T-helper 2 cell (primary cell): ENCODE data around the gene RXFP3.

ENCODE experiments used
- DNase-seq, 5 experiments: peaks; one replicate each; pipeline versions ENCODE4 v3.0.0 to v3.0.0-alpha.2; 2012 to 2022

RXFP3 gene

DNA sequence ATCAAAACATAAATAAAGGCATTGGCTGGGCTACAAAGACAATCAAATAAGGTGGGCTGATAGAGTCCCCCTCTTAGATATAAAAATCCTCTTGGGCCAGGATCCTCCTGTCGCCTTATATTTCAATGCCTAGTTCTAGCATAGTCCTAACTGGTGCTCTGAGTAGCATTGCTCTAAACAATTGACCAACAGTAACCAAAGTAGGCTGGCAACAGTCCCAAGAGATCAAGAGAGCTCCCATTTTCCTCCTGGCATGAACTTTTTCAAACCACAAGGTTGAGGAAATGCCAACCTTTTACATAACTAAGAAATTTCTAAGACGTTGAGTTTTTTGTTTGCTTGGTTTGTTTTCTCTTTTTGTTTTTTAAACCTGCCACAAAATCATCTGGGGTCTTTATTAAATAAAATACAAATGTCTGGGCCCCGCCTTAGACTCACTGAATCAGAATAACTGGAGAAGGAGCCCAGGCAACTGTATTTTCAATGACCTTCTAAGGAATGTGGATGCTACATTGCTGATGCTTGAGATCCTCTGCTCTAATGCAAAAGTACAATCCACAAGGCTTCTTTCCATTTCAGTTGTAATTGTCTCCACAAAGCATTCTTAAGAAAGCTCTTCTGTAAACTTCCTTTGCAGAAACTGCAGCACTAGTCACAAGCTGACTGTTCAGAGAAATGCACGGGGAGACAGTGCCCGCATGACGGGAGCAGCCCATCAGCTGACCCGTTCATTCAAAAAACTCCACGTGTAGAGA, 45.4 kb downstream of the RXFP3 start:
- DNase-seq = no peak

DNA sequence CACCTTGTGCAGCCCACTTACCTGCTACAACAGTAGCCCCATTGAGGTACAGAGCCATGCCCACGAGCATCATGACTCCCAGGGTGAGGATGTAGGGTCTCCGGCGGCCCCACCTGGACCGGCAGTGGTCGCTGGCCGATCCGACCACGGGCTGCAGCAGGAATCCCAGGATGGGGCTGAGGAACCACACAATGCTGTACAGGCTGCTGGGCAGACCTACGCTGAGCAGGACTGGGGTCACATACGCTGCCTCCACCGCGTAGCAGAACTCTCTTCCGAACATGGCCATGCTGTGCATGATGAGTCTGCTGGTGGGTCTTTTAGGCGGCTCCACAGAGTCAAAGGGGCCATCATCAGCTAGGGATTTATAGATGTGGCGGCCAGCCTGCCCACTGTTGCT, 48.0 kb downstream of the RXFP3 start:
- no peak for DNase-seq

DNA sequence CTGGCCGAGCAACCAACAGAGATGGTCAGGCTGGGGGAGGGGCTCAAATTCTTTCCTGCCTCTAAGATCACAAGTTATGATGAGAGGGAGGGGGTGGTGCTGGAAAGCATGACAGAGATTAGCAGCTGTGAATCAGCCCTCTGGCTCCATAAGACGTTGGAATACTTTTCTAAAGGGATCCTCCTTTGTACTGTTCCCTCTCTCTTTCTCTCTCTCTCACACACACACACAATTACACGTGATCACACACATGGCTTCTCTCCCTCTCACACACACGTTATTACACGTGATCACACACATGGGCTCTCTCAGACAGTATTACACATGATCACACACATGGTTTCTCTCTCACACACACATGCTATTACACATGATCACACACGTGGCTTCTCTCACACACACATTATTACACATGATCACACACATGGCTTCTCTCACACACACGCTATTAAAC, 48.5 kb downstream of the RXFP3 start, which contains the start of gene SLC45A2:
TSS of gene SLC45A2 (minus strand) at position 23 of the 454 bp plus-strand sequence. CDS start 110 bp downstream, outside the sequence.
- DNase-seq = no peak

DNA sequence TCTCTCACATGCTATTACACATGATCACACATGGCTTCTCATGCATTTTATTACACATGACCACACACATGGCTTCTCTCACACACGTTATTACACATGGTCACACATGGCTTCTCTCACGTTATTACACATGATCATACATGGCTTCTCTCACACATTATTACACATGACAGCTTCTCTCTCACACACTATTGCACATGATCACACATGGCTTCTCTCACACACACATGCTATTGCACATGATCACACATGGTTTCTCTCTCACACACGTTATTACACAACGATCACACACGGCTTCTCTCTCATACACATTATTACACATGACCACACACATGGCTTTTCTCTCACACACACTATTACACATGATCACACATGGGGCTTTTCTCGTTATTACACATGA, 49.3 kb downstream of the RXFP3 start:
- no peak for DNase-seq
